Measurements from ENCODE around the gene SPAG9.

DNA sequence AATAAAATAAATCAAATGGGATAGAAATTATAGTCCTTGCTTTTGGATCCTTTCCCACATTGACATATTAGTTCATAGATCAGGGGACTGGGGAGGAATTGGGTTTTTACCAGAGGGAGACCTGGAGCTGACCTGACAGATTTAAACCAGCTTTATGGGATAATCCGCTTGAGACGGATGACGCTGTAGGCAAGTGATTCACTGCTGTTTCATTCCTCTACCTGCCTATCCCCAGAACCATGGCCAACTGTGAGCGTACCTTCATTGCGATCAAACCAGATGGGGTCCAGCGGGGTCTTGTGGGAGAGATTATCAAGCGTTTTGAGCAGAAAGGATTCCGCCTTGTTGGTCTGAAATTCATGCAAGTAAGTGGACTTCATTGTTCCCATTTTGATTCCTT is 34.7 kb upstream of the SPAG9 start:
- TF ChIP-seq, protein P1, sequence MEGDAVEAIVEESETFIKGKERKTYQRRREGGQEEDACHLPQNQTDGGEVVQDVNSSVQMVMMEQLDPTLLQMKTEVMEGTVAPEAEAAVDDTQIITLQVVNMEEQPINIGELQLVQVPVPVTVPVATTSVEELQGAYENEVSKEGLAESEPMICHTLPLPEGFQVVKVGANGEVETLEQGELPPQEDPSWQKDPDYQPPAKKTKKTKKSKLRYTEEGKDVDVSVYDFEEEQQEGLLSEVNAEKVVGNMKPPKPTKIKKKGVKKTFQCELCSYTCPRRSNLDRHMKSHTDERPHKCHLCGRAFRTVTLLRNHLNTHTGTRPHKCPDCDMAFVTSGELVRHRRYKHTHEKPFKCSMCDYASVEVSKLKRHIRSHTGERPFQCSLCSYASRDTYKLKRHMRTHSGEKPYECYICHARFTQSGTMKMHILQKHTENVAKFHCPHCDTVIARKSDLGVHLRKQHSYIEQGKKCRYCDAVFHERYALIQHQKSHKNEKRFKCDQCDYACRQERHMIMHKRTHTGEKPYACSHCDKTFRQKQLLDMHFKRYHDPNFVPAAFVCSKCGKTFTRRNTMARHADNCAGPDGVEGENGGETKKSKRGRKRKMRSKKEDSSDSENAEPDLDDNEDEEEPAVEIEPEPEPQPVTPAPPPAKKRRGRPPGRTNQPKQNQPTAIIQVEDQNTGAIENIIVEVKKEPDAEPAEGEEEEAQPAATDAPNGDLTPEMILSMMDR (IDR thresholded peaks at IDR 0.05): no peak
- TF ChIP-seq POLR2AphosphoS5 (IDR thresholded peaks at IDR 0.05): no peak

Data from upper lobe of left lung (tissue), 4 donors.